Measurements from ENCODE around the gene CACNA2D3. TPM values are rescaled to one million over a fixed set of nuclear protein-coding genes. Genes with fewer than 3 reads are reported as not detected.

Gene CACNA2D3
- total RNA-seq, 1 experiment from 2014 or later = 0.59 TPM

GRCh38 chr3:55044486-55044885, 922.1 kb downstream of the CACNA2D3 start:
- no peaks in the 10 kb centered on the region for H3K9me3 ChIP-seq (ENCODE audit: insufficient read depth, low read depth)
- no peak overlapping the region for H3K4me3 ChIP-seq
- no peaks in the 10 kb centered on the region for H3K36me3 ChIP-seq (ENCODE audit: low read depth)
- no peak overlapping the region for H3K4me2 ChIP-seq
- no TSS peak for BruUV-seq (replicated peaks)
- TF ChIP-seq CTCF (conservative IDR thresholded peaks at IDR 0.05) = no peak
- no peak for TF ChIP-seq EZH2 (IDR thresholded peaks at IDR 0.05; ENCODE audit: low read depth)
- no peak overlapping the region for H3K27ac ChIP-seq
- H3K79me2 ChIP-seq (ENCODE audit: low read depth) = no peaks in the 10 kb centered on the region
- no peaks in the 10 kb centered on the region for H4K20me1 ChIP-seq (ENCODE audit: insufficient read depth)
- no peak overlapping the region for H2AFZ ChIP-seq
- ChIA-PET CTCF (no interaction called here), POLR2A (ENCODE audit: unreplicated experiment) (no interaction called here)
- no peaks in the 10 kb centered on the region for H3K4me1 ChIP-seq (replicated peaks; ENCODE audit: insufficient read depth)
- no peaks in the 10 kb centered on the region for H3F3A ChIP-seq (ENCODE audit: insufficient read depth, low read depth)
- H3K27me3 ChIP-seq (ENCODE audit: insufficient read depth, low read depth) = no peaks in the 10 kb centered on the region
- intact Hi-C loops (cut with micrococcal nuclease; ENCODE audit: unreplicated experiment) = loop anchor here (5.0 to 10.0 kb wide), 2 partner anchors 318 to 440 kb away; partner anchors contain the start of gene WNT5A
- H3K9me2 ChIP-seq (ENCODE audit: insufficient read depth) = no peaks in the 10 kb centered on the region
- no peak for DNase-seq

GRCh38 chr3:55059027-55059629, 936.8 kb downstream of the CACNA2D3 start:
- Histone ChIP-seq H3K9me2 (ENCODE audit: insufficient read depth) (no peaks in the 10 kb centered on the region), H3K4me3 (no peak overlapping the region), H3K4me1 (replicated peaks; ENCODE audit: insufficient read depth) (no peaks in the 10 kb centered on the region), H3K27ac (no peak overlapping the region), H4K20me1 (ENCODE audit: insufficient read depth) (no peaks in the 10 kb centered on the region), H3K4me2 (no peak overlapping the region), H3K27me3 (ENCODE audit: insufficient read depth, low read depth) (no peaks in the 10 kb centered on the region), H3K9me3 (ENCODE audit: insufficient read depth, low read depth) (no peaks in the 10 kb centered on the region), H3K79me2 (ENCODE audit: low read depth) (no peaks in the 10 kb centered on the region), H3K36me3 (ENCODE audit: low read depth) (no peaks in the 10 kb centered on the region), H3F3A (ENCODE audit: insufficient read depth, low read depth) (no peaks in the 10 kb centered on the region), H2AFZ (no peak overlapping the region)
- ChIA-PET CTCF (no interaction called here), POLR2A (ENCODE audit: unreplicated experiment) (no interaction called here)
- no TSS peak for BruUV-seq (replicated peaks)
- TF ChIP-seq EZH2 (IDR thresholded peaks at IDR 0.05; ENCODE audit: low read depth) (no peak), CTCF (conservative IDR thresholded peaks at IDR 0.05) (no peak)
- intact Hi-C loops (cut with micrococcal nuclease; ENCODE audit: unreplicated experiment) = no loop called here
- DNase-seq = no peak

DNA sequence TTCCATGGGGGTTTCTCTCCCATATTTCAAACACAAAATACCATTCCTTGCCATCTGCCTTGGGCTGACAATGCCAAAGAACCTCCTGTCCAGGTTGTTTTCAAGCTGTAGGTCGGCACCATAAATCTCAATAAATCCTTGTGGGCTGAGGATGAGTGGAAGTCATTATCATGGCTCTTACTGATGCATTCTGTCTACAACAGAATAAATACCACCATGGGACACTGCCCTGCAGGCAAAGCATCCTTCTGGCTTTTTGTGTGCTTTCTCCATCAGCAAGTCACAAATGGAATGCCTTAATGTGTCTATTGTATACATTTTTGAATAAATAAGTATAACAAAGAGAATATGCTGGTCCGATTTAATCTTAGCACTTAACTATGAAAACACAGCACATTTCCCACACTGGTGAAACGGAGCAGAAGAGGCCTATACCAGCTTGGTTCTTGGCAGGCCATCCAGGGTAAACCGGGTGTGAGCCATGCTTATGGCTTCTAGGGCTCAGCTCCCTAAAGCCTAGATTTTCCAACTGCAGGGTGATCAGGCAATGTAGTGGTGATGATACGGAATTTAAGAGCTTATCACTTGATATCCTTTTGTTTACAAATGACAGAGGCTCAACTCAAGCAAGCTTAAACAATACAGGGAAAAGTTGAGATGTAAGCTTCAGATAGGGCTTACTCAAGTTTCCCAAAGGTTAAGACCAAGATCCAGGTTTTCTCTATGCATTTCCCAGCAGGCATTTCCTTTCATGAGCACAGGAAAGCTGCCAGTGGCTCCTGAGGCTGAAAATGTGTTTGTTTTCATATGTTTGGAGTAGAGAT, 938.8 kb downstream of the CACNA2D3 start:
- no TSS peak for BruUV-seq (replicated peaks)
- Histone ChIP-seq H3K9me2 (ENCODE audit: insufficient read depth) (no peaks in the 10 kb centered on the region), H3K4me3 (no peak overlapping the region), H3K36me3 (ENCODE audit: low read depth) (no peaks in the 10 kb centered on the region), H3F3A (ENCODE audit: insufficient read depth, low read depth) (no peaks in the 10 kb centered on the region), H3K9me3 (ENCODE audit: insufficient read depth, low read depth) (no peaks in the 10 kb centered on the region), H3K79me2 (ENCODE audit: low read depth) (no peaks in the 10 kb centered on the region), H3K4me2 (no peak overlapping the region), H3K27ac (no peak overlapping the region), H3K27me3 (ENCODE audit: insufficient read depth, low read depth) (no peaks in the 10 kb centered on the region), H4K20me1 (ENCODE audit: insufficient read depth) (no peaks in the 10 kb centered on the region), H3K4me1 (replicated peaks; ENCODE audit: insufficient read depth) (no peaks in the 10 kb centered on the region), H2AFZ (no peak overlapping the region)
- POLR2A ChIA-PET (ENCODE audit: unreplicated experiment) = no interaction called here
- DNase-seq = no peak
- TF ChIP-seq CTCF (conservative IDR thresholded peaks at IDR 0.05) (no peak), EZH2 (IDR thresholded peaks at IDR 0.05; ENCODE audit: low read depth) (no peak)
- CTCF ChIA-PET = no interaction called here
- intact Hi-C loops (cut with micrococcal nuclease; ENCODE audit: unreplicated experiment) = no loop called here

Data from PC-9 (cell line).